T-cell (primary cell): Measurements from ENCODE around the gene PRTN3. TPM values are rescaled to one million over a fixed set of nuclear protein-coding genes. Genes with fewer than 3 reads are reported as not detected.

ENCODE experiments used
- ATAC-seq, 4 experiments: fragments of 200-7000 bp in 3 of 4; fragments of 150-1000 bp in 1 of 4; cut with Tn5 transposase; replicated peaks in 1 of 4; 1 replicate in 3 of 4; 2 replicates in 1 of 4; pipeline ENCODE4 v1.10.0; 2021; ENCODE audit warnings: moderate library complexity in 3 of 4, mild to moderate bottlenecking in 2 of 4, moderate number of reproducible peaks in 1 of 4
- CTCF ChIA-PET, 2 donors: fragments of 300-600 bp; sonication (Branson Sonifier 250); formaldehyde crosslinking; loops; one replicate each; lab custom pipeline; 2022; ENCODE audit warnings: antibody characterized with exemption in 2 of 2; lab: Charles Lee
- POLR2A ChIA-PET, 2 donors: fragments of 300-600 bp; sonication (Branson Sonifier 250); formaldehyde crosslinking; loops; one replicate each; lab custom pipeline; 2022; ENCODE audit warnings: antibody characterized with exemption in 2 of 2; lab: Charles Lee
- DNase-seq, 35 experiments: peaks; one replicate each; pipeline versions ENCODE4 v3.0.0 to v3.0.0-alpha.2; 2013 to 2023
- H3K27ac ChIP-seq: one replicate; pipeline ENCODE4 v1.5.1; 2013; ENCODE audit warnings: low read length
- H3K27me3 ChIP-seq, 2 experiments: replicated peaks in 1 of 2; 1 replicate in 1 of 2; 2 replicates in 1 of 2; pipeline versions ENCODE4 v1.6.1 to v1.7.0; 2013; ENCODE audit warnings: low read length in 1 of 2, mixed read lengths in 1 of 2; ENCODE audit not compliant: control insufficient read depth in 2 of 2, insufficient read depth in 2 of 2; ENCODE audit errors: extremely low read depth in 1 of 2
- H3K36me3 ChIP-seq, 2 donors: 1 replicate in 1 of 2; 2 replicates in 1 of 2; pipeline versions ENCODE4 v1.6.1 to v1.7.0; 2013; ENCODE audit warnings: low read length in 1 of 2; ENCODE audit not compliant: control insufficient read depth in 2 of 2, insufficient read depth in 1 of 2; ENCODE audit errors: extremely low read depth in 1 of 2
- H3K4me1 ChIP-seq, 2 experiments: 1 replicate in 1 of 2; 2 replicates in 1 of 2; pipeline versions ENCODE4 v1.6.1 to v1.7.0; 2013; ENCODE audit warnings: low read length in 2 of 2, mixed read lengths in 1 of 2; ENCODE audit not compliant: insufficient read depth in 2 of 2, control insufficient read depth in 1 of 2; ENCODE audit errors: extremely low read depth in 1 of 2
- H3K4me3 ChIP-seq, 2 donors: 1 replicate in 1 of 2; 2 replicates in 1 of 2; pipeline versions ENCODE4 v1.5.1 to v1.7.0; 2013; ENCODE audit warnings: mild to moderate bottlenecking in 2 of 2, low read length in 1 of 2, moderate library complexity in 1 of 2; ENCODE audit not compliant: control insufficient read depth in 1 of 2; ENCODE audit errors: extremely low read depth in 1 of 2
- H3K9me3 ChIP-seq: 2 replicates; pipeline ENCODE4 v1.7.0; 2013
- H3K27ac Mint-ChIP-seq, 2 donors: one replicate each; pipeline ENCODE4 v1.8.0; 2020 to 2021; ENCODE audit warnings: mild to moderate bottlenecking in 2 of 2, mixed read lengths in 2 of 2
- H3K27me3 Mint-ChIP-seq, 2 donors: one replicate each; pipeline ENCODE4 v1.8.0; 2021 to 2022; ENCODE audit warnings: mixed read lengths in 2 of 2
- H3K36me3 Mint-ChIP-seq: one replicate; pipeline ENCODE4 v1.8.0; 2021; ENCODE audit warnings: mixed read lengths
- H3K4me1 Mint-ChIP-seq, 3 donors: one replicate each; pipeline ENCODE4 v1.8.0; 2020 to 2022; ENCODE audit warnings: mixed read lengths in 3 of 3, mild to moderate bottlenecking in 1 of 3
- H3K4me3 Mint-ChIP-seq, 3 donors: one replicate each; pipeline ENCODE4 v1.8.0; 2020 to 2022; ENCODE audit warnings: mild to moderate bottlenecking in 3 of 3, mixed read lengths in 3 of 3, moderate library complexity in 3 of 3
- H3K9me3 Mint-ChIP-seq, 3 donors: one replicate each; pipeline ENCODE4 v1.8.0; 2020 to 2022; ENCODE audit warnings: mixed read lengths in 3 of 3
- WGBS: methylation state at CpG from one replicate; pipeline ENCODE4 v1.1.5; 2013; ENCODE audit warnings: missing lambda C conversion rate; ENCODE audit not compliant: insufficient coverage; 5-methylcytosine and 5-hydroxymethylcytosine counted together
- total RNA-seq, 35 experiments: library from RNA in 6 of 35; stranded (reverse) in 6 of 35; fragments of 120-200 nt in 1 of 35; gene quantifications; one replicate each; pipeline versions ENCODE4 v1.2.1 to v1.2.4 and lab custom pipeline; 2013 to 2026

Gene PRTN3
- total RNA-seq, 5 donors from 2014 or later (not counting 1 experiment from before 2014, with no cell fraction given) = 0.50 TPM; not detected in 4

DNA sequence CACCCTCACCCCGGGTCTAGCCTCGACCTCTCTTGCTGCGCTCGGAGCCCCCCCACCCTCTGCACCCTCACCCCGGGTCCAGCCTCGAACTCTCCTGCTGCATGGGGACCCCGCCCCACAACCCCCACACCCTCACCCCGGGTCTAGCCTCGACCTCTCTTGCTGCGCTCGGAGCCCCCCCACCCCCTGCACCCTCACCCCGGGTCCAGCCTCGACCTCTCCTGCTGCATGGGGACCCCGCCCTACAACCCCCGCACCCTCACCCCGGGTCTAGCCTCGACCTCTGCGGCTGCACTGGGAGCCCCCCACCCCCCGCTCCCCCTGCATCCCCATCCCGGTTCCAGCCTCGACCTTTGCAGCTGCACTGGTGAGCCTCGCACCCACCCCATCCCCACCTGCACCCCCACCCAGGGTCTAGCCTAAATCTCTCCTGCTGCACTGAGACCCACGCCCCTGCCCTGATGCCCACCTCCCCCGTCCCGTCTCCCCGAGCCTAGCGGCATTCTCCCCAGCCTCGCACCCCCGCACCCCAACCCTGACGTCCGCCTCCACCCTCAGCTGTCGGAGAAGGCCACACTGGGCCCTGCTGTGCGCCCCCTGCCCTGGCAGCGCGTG, 20.4 kb downstream of the PRTN3 start:
- 68% methylated on average over 18 of the region's 35 CpGs for WGBS
- Mint-ChIP-seq H3K27me3 (peaks cover 0 to 7% of the 10 kb centered on the region in 2 donors), H3K9me3 (no peaks in the 10 kb centered on the region), H3K36me3 (no peaks in the 10 kb centered on the region), H3K4me3 (peak overlapping the region in 1 of 3 donors; percentile 75), H3K27ac (no peak overlapping the region), H3K4me1 (peaks cover 17 to 23% (median 19%) of the 10 kb centered on the region in 3 donors)
- DNase-seq = no peak
- Histone ChIP-seq H3K4me1 (peaks cover 7 to 39% of the 10 kb centered on the region in 2 experiments), H3K9me3 (no peaks in the 10 kb centered on the region), H3K27ac (no peak overlapping the region), H3K36me3 (no peaks in the 10 kb centered on the region), H3K4me3 (no peak overlapping the region), H3K27me3 (peaks cover 0 to 43% of the 10 kb centered on the region in 2 experiments)
- POLR2A ChIA-PET = no interaction called here
- no peak for ATAC-seq
- CTCF ChIA-PET = no interaction called here

DNA sequence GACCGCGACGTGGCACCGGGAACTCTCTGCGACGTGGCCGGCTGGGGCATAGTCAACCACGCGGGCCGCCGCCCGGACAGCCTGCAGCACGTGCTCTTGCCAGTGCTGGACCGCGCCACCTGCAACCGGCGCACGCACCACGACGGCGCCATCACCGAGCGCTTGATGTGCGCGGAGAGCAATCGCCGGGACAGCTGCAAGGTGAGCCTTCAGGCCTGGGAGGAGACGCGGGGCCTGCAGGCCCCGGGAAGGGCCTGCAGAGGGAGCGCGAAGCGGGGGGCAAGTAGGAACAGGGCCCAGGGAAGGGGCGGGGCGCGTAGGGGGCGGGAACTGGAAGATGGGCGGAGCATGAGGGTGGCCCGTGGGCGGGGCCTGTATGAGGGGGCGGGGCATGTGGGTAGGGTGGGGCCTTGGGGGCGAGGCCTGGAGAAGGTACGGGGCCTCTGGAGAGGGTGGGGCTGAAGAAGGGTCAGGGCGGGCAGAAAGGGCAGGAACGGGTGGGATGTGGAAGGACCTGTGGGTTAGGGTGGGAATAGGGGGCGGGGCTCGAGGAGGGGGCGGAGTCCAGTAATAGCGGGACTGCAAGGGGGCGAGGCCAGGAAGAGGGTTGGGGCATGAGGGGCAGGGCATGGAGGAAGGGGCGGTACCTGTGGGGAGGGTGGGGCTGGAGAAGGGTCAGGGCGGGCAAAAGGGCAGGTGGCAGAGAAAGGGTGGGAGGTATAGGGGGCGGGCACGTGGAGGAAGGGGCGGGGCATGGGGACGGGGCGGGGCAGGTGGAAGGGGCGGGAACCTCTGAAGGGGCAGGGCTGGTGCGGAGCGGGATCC, 21.2 kb downstream of the PRTN3 start:
- peaks cover 0 to 7% of the 10 kb centered on the region in 2 donors for H3K27me3 Mint-ChIP-seq

DNA sequence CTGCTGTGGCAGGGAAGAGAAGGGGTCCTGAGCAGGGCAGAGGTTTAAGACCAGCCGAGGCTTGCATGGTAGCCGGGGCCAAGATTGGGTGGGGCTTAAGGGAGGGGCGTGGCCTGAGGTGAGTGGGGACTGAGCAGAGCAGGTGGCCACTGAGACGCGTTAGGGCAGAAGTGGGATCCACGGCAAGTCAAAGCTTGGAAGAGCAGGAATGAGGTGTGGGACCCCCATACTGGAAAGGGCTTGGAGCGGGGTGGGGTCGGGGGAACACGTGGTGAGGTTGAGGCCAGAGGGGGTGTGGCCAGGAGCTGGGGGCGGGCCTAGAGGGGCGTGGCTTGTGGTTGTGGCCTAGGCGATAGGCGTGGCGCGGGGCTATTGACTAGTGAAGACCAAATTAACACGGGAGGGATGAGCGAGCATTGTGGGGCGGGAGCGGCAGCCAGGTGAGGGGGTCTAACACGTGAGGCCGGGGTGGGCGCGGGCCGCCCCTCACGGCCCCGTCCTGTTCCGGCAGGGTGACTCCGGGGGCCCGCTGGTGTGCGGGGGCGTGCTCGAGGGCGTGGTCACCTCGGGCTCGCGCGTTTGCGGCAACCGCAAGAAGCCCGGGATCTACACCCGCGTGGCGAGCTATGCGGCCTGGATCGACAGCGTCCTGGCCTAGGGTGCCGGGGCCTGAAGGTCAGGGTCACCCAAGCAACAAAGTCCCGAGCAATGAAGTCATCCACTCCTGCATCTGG, 21.9 kb downstream of the PRTN3 start:
- Mint-ChIP-seq H3K27ac (peak overlapping the region in 1 of 2 donors; percentile 66), H3K4me1 (peaks cover 19 to 23% (median 22%) of the 10 kb centered on the region in 3 donors), H3K27me3 (peaks cover 0 to 6% of the 10 kb centered on the region in 2 donors), H3K9me3 (no peaks in the 10 kb centered on the region), H3K4me3 (peak overlapping the region; percentile 70 to 75 (median 72)), H3K36me3 (peaks cover 4% of the 10 kb centered on the region)
- CTCF ChIA-PET = interaction anchor here in 1 of 2 donors (0.7 to 2.4 kb wide), 6 partner anchors 13 to 121 kb away, joined by 3 to 14 read pairs (median 5); partner anchors contain the start of genes MED16, RNU6-9 and WDR18
- Histone ChIP-seq H3K27ac (no peak overlapping the region), H3K27me3 (peaks cover 0 to 43% of the 10 kb centered on the region in 2 experiments), H3K4me1 (peaks cover 7 to 37% of the 10 kb centered on the region in 2 experiments), H3K9me3 (no peaks in the 10 kb centered on the region), H3K4me3 (peak overlapping the region; percentile 5 to 29), H3K36me3 (peaks cover 0 to 3% of the 10 kb centered on the region in 2 donors)
- WGBS = 12% methylated on average over 45 of the region's 48 CpGs
- POLR2A ChIA-PET = no interaction called here
- ATAC-seq (peak; percentile 50 to 63 (median 60)), DNase-seq (peak; percentile 60 to 85 (median 78))

More for the DNA sequence above, 21.2 kb downstream of the PRTN3 start:
- ATAC-seq (peak; percentile 33 to 46 (median 42)), DNase-seq (peak in 34 of 35 experiments; percentile 46 to 76 (median 61))
- Mint-ChIP-seq H3K27ac (no peak overlapping the region), H3K36me3 (no peaks in the 10 kb centered on the region), H3K4me3 (peak overlapping the region in 2 of 3 donors; percentile 55 to 75), H3K9me3 (no peaks in the 10 kb centered on the region), H3K4me1 (peaks cover 16 to 23% (median 19%) of the 10 kb centered on the region in 3 donors)
- Histone ChIP-seq H3K4me1 (peaks cover 7 to 39% of the 10 kb centered on the region in 2 experiments), H3K4me3 (no peak overlapping the region), H3K27ac (no peak overlapping the region), H3K36me3 (no peaks in the 10 kb centered on the region), H3K9me3 (no peaks in the 10 kb centered on the region), H3K27me3 (peaks cover 0 to 43% of the 10 kb centered on the region in 2 experiments)
- POLR2A ChIA-PET = no interaction called here
- CTCF ChIA-PET = no interaction called here
- 38% methylated on average over 40 of the region's 60 CpGs for WGBS

DNA sequence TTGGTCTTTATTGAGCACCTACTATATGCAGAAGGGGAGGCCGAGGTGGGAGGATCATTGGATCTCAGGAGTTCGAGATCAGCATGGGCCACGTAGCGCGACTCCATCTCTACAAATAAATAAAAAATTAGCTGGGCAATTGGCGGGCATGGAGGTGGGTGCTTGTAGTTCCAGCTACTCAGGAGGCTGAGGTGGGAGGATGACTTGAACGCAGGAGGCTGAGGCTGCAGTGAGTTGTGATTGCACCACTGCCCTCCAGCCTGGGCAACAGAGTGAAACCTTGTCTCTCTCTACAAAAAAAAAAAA, 22.5 kb downstream of the PRTN3 start:
- H3K27ac Mint-ChIP-seq = peak overlapping the region; percentile 76 to 86
- no CpG with 5 or more reads among the region's 7 CpGs for WGBS
- peak overlapping the region; percentile 70 to 75 (median 72) for H3K4me3 Mint-ChIP-seq
- peaks cover 0 to 40% of the 10 kb centered on the region in 2 experiments for H3K27me3 ChIP-seq
- H3K4me1 Mint-ChIP-seq = peaks cover 19 to 23% (median 22%) of the 10 kb centered on the region in 3 donors
- peak overlapping the region in 1 of 2 donors; percentile 29 for H3K4me3 ChIP-seq
- DNase-seq (no peak), ATAC-seq (no peak)
- H3K9me3 Mint-ChIP-seq = no peaks in the 10 kb centered on the region
- peaks cover 0 to 5% of the 10 kb centered on the region in 2 donors for H3K27me3 Mint-ChIP-seq
- peaks cover 7 to 37% of the 10 kb centered on the region in 2 experiments for H3K4me1 ChIP-seq
- no peak overlapping the region for H3K27ac ChIP-seq
- ChIA-PET POLR2A (no interaction called here), CTCF (interaction anchor here (0.6 to 2.4 kb wide), 9 partner anchors 9 to 120 kb away, joined by 3 to 14 read pairs (median 6); partner anchors contain the start of genes MED16 (in 1 of the 2), RNU6-9 (in 1 of the 2) and WDR18 (in 1 of the 2))
- H3K9me3 ChIP-seq = no peaks in the 10 kb centered on the region
- H3K36me3 ChIP-seq = peaks cover 0 to 7% of the 10 kb centered on the region in 2 donors
- peaks cover 4% of the 10 kb centered on the region for H3K36me3 Mint-ChIP-seq

DNA sequence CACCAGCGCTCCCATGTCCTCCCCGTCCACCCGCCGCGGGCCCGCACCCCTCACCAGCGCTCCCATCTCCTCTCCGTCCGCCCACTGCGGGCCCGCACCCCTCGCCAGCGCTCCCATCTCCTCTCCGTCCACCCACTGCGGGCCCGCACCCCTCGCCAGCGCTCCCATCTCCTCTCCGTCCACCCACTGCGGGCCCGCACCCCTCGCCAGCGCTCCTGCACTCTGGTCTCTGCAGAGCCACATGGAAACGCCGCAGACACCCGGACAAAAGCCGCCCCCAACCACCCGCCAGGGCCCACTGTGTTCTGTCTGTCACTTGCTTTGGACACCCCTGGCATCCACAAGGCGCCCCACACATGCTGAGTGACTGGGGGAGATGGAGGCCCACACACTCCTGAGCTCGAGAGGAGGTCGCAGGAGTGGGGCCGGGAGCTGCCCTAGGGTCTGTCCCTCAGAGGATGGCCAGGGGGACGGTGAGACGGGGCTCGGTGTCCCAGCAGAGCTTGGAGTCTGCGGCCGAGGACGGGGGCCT, 26.0 kb downstream of the PRTN3 start:
- no peak overlapping the region for H3K27ac ChIP-seq
- no peak for ATAC-seq
- Mint-ChIP-seq H3K36me3 (peaks cover 11% of the 10 kb centered on the region), H3K9me3 (no peaks in the 10 kb centered on the region), H3K27ac (no peak overlapping the region), H3K27me3 (no peaks in the 10 kb centered on the region), H3K4me1 (peaks cover 22 to 24% (median 23%) of the 10 kb centered on the region in 3 donors), H3K4me3 (no peak overlapping the region)
- peaks cover 0 to 12% of the 10 kb centered on the region in 2 experiments for H3K27me3 ChIP-seq
- no peaks in the 10 kb centered on the region for H3K9me3 ChIP-seq
- WGBS = 96% methylated on average over 21 of the region's 38 CpGs
- POLR2A ChIA-PET = no interaction called here
- peaks cover 0 to 23% of the 10 kb centered on the region in 2 donors for H3K36me3 ChIP-seq
- no peak overlapping the region for H3K4me3 ChIP-seq
- CTCF ChIA-PET = no interaction called here
- DNase-seq = no peak
- peaks cover 5 to 36% of the 10 kb centered on the region in 2 experiments for H3K4me1 ChIP-seq
